Adipose tissue (tissue), 3 donors: ENCODE results near the gene KIF20B. TPM values are rescaled to one million over a fixed set of nuclear protein-coding genes. Genes with fewer than 3 reads are reported as not detected.
"Not testable (repeated sequence)": the region's sequence is repeated elsewhere in the genome, so short reads cannot be mapped to it uniquely, and the experiment has no call there.

Experiments used
- H3K27ac ChIP-seq: one replicate; pipeline ENCODE4 v1.5.1; 2013; ENCODE audit warnings: low read depth, low read length
- WGBS, 3 donors: extraction: QIAGEN DNeasy Blood & Tissue Kit; methylation state at CpG; one replicate each; pipeline ENCODE4 v1.1.7; 2013; 5-methylcytosine and 5-hydroxymethylcytosine counted together
- polyA plus RNA-seq, 3 donors: library from polyadenylated mRNA; stranded (reverse); fragments of 200-250 nt; gene quantifications; one replicate each; pipeline ENCODE4 v1.2.3, GENCODE V29; 2013
- donor health status: healthy with polysubstance abuse.
- donor health status: Bipolar disorder and iron deficiency.
- donor health status: healthy.

KIF20B gene
- polyA plus RNA-seq, 3 donors = 0.48 to 1.0 (median 0.67) TPM

DNA sequence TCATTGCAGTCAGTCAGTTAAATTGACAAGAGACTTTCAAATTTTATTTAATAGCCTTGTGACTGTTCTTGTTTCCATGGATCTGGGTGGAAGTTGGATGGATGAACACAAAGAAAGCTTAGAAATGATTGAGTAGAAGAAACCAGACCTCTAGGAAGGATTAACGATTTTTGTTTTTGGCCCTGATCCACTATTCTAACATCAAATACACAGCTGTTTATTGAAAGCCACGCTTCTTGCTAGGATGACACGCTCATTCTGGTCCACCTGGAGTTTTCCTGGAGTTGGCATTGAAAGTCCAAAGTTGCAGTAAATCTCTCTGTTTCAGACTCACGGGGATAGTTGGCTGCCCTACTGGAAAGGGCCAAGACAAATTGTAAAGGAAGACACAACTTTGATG lies 108.4 kb downstream of the KIF20B start:
- H3K27ac ChIP-seq = no peak overlapping the region
- WGBS, 3 donors = 61 to 78% (median 72%) methylated on average over 4 of the region's 4 CpGs

DNA sequence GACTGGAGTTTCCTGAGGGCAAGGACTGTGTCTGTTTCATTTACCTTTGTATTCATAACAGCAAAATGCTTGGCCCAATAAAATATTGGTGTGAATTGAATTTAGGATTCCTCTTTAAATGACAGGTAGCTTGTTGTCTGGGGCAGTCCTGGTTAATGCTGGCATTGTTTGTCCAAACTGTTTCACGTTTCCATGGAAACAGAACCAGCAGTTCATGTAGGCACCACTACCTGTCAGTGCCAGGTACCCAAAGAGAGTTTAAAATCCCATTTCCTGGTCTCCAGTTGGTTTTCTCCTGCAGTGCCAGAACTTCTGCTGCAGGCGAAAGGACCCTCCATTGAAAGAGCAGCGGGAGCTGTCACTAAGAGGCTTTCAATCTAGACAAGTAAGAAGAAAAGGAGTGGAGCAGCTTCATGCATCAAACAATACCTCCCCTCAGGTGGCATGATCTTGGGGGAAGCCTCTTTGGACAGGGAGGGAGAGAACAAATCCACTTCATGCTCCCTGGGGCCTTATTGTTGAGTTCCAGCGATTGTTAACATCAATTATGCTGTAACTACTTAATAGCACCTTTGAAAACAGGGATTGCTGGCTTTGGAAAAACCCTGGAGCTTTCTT lies 109.6 kb downstream of the KIF20B start:
- no peak overlapping the region for H3K27ac ChIP-seq
- WGBS, 3 donors = 76 to 87% (median 80%) methylated on average over 4 of the region's 4 CpGs

DNA sequence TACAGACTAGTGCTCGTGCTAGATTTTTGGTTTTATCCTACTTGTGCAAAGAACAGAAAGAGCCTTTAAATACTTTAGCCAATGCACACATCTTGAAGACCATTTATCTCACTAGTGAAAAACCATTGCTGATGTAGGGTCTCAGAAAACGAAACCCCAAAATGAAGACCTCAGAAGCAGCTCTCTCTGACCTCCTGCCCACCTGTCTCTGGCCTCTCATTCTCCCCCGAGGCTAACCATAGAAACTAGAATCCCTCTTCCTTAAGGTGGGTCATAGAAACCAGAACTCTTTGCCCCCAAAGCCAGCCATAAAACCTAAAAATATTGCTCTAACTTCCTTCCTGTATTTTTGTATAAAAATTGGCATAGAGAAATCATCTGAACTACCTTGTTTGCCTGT lies 112.2 kb downstream of the KIF20B start:
- WGBS, 3 donors = 46 to 68% (median 46%) methylated on average over 3 of the region's 3 CpGs
- no peak overlapping the region for H3K27ac ChIP-seq

DNA sequence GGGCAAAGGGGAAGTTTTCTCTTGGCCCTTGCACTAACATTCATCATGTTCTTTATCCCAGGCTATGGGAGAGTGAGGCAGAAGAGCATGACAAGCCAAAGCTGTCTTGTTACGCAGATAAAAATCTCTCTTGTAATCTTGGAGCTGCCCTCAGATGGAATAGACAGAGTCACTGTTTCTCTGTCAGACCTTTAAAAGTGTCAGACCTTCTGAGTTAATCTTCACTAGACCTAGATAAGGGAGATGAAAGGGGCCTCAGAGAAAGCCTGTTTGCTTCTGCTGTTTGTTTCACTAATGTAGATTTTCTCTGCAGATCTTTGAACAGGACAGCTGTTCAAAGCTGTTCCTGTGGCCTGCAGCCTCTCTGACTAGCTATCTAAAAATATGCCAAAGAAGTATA lies 112.9 kb downstream of the KIF20B start:
- no peak overlapping the region for H3K27ac ChIP-seq
- 53 to 76% (median 73%) methylated on average over 1 of the region's 1 CpG for WGBS, 3 donors

DNA sequence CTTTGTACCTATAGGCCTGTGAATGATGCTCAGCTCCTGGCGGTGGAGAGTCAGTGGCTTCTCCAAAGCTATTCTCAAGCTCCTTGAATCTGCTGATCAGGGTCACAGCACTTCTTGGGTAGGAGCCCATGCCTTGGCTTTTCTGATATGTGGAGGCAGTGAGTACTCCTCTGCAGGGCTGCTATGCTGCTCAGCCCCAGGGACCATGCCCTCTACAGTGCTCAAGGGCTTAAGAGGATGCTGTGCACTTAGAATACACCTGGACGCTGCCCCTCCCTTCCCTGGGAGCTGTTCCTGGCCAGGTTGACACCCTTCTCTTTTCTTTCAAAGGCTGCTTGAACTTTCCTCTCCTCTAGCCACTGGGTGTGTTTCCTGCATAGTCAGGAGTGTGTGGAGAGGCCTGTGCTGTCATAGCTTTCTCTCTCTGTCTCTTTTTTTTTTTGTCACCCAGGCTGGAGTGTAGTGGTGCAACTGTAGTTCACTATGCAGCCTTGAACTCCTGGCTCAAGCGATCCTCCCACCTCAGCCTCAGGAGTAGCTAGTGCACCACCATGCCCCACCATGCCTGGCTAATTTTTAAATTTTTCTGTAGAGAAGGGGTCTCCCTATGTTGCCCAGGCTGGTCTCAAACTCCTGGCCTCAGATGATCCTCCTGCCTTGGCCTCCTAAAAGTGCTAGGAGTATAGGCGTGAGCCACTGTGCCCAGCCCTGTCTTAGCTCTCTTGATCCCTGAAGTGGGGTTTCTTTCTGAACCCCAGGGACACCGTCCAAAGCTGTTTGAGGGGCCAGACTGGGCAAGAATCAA lies 113.9 kb downstream of the KIF20B start:
- WGBS, 3 donors = 84 to 92% (median 90%) methylated on average over 5 of the region's 5 CpGs

DNA sequence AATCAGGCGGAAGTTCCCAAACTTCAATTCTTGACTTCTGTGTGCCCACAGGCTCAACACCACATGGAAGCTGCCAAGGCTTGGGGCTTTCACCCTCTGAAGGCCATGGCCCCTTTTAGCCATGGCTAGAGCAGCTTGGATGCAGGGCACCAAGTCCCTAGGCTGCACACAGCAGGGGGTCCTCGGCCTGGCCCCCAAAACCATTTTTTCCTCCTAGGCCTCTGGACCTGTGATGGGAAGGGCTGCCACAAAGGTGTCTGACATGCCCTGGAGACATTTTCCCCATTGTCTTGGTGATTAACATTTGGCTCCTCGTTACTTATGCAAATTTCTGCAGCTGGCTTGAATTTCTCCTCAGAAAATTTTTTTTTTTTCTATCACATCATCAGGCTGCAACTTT lies 117.6 kb downstream of the KIF20B start:
- WGBS, 3 donors = 72 to 82% (median 77%) methylated on average over 3 of the region's 3 CpGs
- not testable (repeated sequence) for H3K27ac ChIP-seq

More for the DNA sequence above, 113.9 kb downstream of the KIF20B start:
- H3K27ac ChIP-seq = no peak overlapping the region

Other genes starting within 250 kb of the KIF20B start
- gene SLC16A12, start 166.0 kb upstream of the KIF20B start, polyA plus RNA-seq = 10 to 100 TPM in 1 of 3 donors, under 1 TPM in 2; 0.13 to 12.6 (median 0.56) TPM
- gene PANK1, start 56.3 kb upstream of the KIF20B start, polyA plus RNA-seq = 1 to 10 TPM; 1.4 to 1.7 (median 1.5) TPM